Esophagus muscularis mucosa (tissue), 4 donors: ENCODE measurements around the gene RAB34.

Experiments used
- EP300 ChIP-seq: sonication (generic); formaldehyde crosslinking; IDR thresholded peaks from one replicate; pipeline ENCODE4 v1.6.1; 2017; ENCODE audit warnings: antibody characterized with exemption
- POLR2A ChIP-seq: fragments of 450-650 bp; IDR thresholded peaks from one replicate; pipeline ENCODE4 v1.6.1; 2017; ENCODE audit warnings: antibody characterized with exemption, moderate library complexity, mild to moderate bottlenecking, low read depth
- POLR2AphosphoS5 ChIP-seq, 2 donors: sonication (generic); formaldehyde crosslinking; IDR thresholded peaks; one replicate each; pipeline ENCODE4 v1.6.1; 2017; ENCODE audit warnings: antibody characterized with exemption in 2 of 2
- TF ChIP-seq, protein P1 (sequence below), 3 experiments: fragments of 200-600 bp in 2 of 3; fragments of 450-650 bp in 1 of 3; sonication (generic) in 2 of 3; IDR thresholded peaks; one replicate each; pipeline ENCODE4 v1.5.1; 2017 to 2019; ENCODE audit warnings: antibody characterized with exemption in 3 of 3, mild to moderate bottlenecking in 2 of 3, moderate library complexity in 1 of 3

DNA sequence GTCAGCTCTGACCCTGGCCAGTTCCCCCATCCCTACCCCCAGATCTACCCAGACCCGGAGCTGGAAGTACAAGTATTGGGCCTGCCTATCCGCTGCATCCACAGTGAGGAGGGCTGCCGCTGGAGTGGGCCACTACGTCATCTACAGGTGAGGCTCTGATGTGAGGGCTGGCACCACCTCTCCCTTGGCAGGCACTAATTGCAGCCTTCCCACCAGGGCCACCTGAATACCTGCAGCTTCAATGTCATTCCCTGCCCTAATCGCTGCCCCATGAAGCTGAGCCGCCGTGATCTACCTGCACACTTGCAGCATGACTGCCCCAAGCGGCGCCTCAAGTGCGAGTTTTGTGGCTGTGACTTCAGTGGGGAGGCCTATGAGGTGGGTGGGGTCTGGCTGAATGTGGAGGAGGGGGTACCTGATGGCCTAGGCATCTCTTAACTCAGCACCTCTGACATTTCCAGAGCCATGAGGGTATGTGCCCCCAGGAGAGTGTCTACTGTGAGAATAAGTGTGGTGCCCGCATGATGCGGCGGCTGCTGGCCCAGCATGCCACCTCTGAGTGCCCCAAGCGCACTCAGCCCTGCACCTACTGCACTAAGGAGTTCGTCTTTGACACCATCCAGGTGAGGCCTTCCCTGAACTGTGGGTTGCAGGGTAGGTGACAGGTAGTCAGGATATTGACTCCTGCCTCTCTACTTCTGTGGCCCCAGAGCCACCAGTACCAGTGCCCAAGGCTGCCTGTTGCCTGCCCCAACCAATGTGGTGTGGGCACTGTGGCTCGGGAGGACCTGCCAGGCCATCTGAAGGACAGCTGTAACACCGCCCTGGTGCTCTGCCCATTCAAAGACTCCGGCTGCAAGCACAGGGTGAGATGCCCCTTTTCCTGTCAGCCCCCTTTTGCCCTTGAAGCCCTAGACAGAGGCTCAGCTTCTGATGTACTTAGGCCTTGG, 30.4 kb upstream of the RAB34 start:
- TF ChIP-seq, protein P1, sequence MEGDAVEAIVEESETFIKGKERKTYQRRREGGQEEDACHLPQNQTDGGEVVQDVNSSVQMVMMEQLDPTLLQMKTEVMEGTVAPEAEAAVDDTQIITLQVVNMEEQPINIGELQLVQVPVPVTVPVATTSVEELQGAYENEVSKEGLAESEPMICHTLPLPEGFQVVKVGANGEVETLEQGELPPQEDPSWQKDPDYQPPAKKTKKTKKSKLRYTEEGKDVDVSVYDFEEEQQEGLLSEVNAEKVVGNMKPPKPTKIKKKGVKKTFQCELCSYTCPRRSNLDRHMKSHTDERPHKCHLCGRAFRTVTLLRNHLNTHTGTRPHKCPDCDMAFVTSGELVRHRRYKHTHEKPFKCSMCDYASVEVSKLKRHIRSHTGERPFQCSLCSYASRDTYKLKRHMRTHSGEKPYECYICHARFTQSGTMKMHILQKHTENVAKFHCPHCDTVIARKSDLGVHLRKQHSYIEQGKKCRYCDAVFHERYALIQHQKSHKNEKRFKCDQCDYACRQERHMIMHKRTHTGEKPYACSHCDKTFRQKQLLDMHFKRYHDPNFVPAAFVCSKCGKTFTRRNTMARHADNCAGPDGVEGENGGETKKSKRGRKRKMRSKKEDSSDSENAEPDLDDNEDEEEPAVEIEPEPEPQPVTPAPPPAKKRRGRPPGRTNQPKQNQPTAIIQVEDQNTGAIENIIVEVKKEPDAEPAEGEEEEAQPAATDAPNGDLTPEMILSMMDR (IDR thresholded peaks at IDR 0.05), result no peak
- TF ChIP-seq POLR2A (no peak), POLR2AphosphoS5 (IDR thresholded peaks at IDR 0.05) (no peak), EP300 (no peak)
